H1 (cell line): Measurements from ENCODE around the gene ACBD6. TPM values are rescaled to one million over a fixed set of nuclear protein-coding genes. Genes with fewer than 3 reads are reported as not detected.

Source experiments
- HDAC6 ChIP-seq: IDR thresholded peaks from one replicate; pipeline ENCODE4 v1.7.1; 2012; ENCODE audit warnings: low read depth, mild to moderate bottlenecking, inconsistent platforms, low read length, moderate library complexity
- polyA plus RNA-seq, 7 experiments: library from polyadenylated mRNA; depleted of rRNA in 3 of 7; stranded (reverse) in 5 of 7; unstranded in 2 of 7; fragments of >200 nt in 5 of 7; fragments of 200-250 nt in 2 of 7; gene quantifications; 1 replicate in 5 of 7; 2 replicates in 1 of 7; 4 replicates in 1 of 7; pipeline versions ENCODE4 v1.2.1 to v1.2.3, GENCODE V29; 2011 to 2013; ENCODE audit warnings: missing spikeins in 2 of 7, mixed read lengths in 2 of 7
- total RNA-seq: library from RNA; stranded (reverse); fragmentation: NEBNext Ultra II Directional; extraction: Animal tissue kit (Norgen Biotek cat#: 25700); gene quantifications from 2 replicates; pipeline ENCODE4 v1.2.1, GENCODE V29; 2021

ACBD6 gene
- total and polyA plus RNA-seq, 2 of the 8 experiments (the other 6 are each of a cell fraction or from before 2014, with no cell fraction given) = 52.0 to 67.7 TPM

- TF ChIP-seq HDAC6 = no peak
These were observed 39.9 kb upstream of the ACBD6 start (continued) for GRCh38 chr1:180542113-180542837.
